Measurements from ENCODE around the gene C4orf54.

C4orf54 gene

GRCh38 chr4:99648321-99648720, 9.3 kb downstream of the C4orf54 start:
- TF ChIP-seq CTCF (IDR thresholded peaks at IDR 0.05; ENCODE audit: insufficient read depth, missing control alignments), result no peak
- FAIRE-seq (no peak), DNase-seq (ENCODE audit: insufficient read length, low spot score) (no peak)

- FAIRE-seq (no peak), DNase-seq (ENCODE audit: insufficient read length, low spot score) (no peak)
- no peak for TF ChIP-seq CTCF (IDR thresholded peaks at IDR 0.05; ENCODE audit: insufficient read depth, missing control alignments)
These were observed 10.6 kb downstream of the C4orf54 start for GRCh38 chr4:99647071-99647470.

- no peak for TF ChIP-seq CTCF (IDR thresholded peaks at IDR 0.05; ENCODE audit: insufficient read depth, missing control alignments)
- DNase-seq (ENCODE audit: insufficient read length, low spot score) (no peak), FAIRE-seq (no peak)
These were observed 12.0 kb downstream of the C4orf54 start for GRCh38 chr4:99645638-99646037.

- TF ChIP-seq CTCF (IDR thresholded peaks at IDR 0.05; ENCODE audit: insufficient read depth, missing control alignments), result no peak
- FAIRE-seq (no peak), DNase-seq (ENCODE audit: insufficient read length, low spot score) (no peak)
These were observed 12.6 kb downstream of the C4orf54 start for GRCh38 chr4:99645036-99645435.

GRCh38 chr4:99644453-99644852, 13.2 kb downstream of the C4orf54 start:
- no peak for FAIRE-seq
- DNase-seq (ENCODE audit: insufficient read length, low spot score), result no peak
- no peak for TF ChIP-seq CTCF (IDR thresholded peaks at IDR 0.05; ENCODE audit: insufficient read depth, missing control alignments)

GRCh38 chr4:99642725-99643489, 14.7 kb downstream of the C4orf54 start:
- DNase-seq (ENCODE audit: insufficient read length, low spot score) (no peak), FAIRE-seq (no peak)
- TF ChIP-seq CTCF (IDR thresholded peaks at IDR 0.05; ENCODE audit: insufficient read depth, missing control alignments), result no peak

GRCh38 chr4:99640676-99641075, 17.0 kb downstream of the C4orf54 start:
- FAIRE-seq (no peak), DNase-seq (ENCODE audit: insufficient read length, low spot score) (no peak)
- no peak for TF ChIP-seq CTCF (IDR thresholded peaks at IDR 0.05; ENCODE audit: insufficient read depth, missing control alignments)
